ENCODE data around the gene ATXN7L1. TPM values are rescaled to one million over a fixed set of nuclear protein-coding genes. Genes with fewer than 3 reads are reported as not detected.

Gene ATXN7L1
- total RNA-seq, 1 donor from 2014 or later, result 16.0 TPM

GRCh38 chr7:105680505-105681187 is 195.8 kb downstream of the ATXN7L1 start:
- Mint-ChIP-seq H3K9me3 (no peaks in the 10 kb centered on the region), H3K4me3 (no peak overlapping the region), H3K4me1 (ENCODE audit: unreplicated experiment) (no peaks in the 10 kb centered on the region), H3K36me3 (peaks cover 5% of the 10 kb centered on the region), H3K27ac (no peak overlapping the region), H3K27me3 (no peaks in the 10 kb centered on the region)
- TF ChIP-seq, protein P1, sequence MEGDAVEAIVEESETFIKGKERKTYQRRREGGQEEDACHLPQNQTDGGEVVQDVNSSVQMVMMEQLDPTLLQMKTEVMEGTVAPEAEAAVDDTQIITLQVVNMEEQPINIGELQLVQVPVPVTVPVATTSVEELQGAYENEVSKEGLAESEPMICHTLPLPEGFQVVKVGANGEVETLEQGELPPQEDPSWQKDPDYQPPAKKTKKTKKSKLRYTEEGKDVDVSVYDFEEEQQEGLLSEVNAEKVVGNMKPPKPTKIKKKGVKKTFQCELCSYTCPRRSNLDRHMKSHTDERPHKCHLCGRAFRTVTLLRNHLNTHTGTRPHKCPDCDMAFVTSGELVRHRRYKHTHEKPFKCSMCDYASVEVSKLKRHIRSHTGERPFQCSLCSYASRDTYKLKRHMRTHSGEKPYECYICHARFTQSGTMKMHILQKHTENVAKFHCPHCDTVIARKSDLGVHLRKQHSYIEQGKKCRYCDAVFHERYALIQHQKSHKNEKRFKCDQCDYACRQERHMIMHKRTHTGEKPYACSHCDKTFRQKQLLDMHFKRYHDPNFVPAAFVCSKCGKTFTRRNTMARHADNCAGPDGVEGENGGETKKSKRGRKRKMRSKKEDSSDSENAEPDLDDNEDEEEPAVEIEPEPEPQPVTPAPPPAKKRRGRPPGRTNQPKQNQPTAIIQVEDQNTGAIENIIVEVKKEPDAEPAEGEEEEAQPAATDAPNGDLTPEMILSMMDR (conservative IDR thresholded peaks at IDR 0.05), result no peak
- DNase-seq (ENCODE audit: extremely low spot score, unreplicated experiment), result no peak

GRCh38 chr7:105678811-105679495 is 197.4 kb downstream of the ATXN7L1 start:
- Mint-ChIP-seq H3K36me3 (peaks cover 5% of the 10 kb centered on the region), H3K4me1 (ENCODE audit: unreplicated experiment) (no peaks in the 10 kb centered on the region), H3K9me3 (no peaks in the 10 kb centered on the region), H3K27me3 (no peaks in the 10 kb centered on the region), H3K4me3 (no peak overlapping the region), H3K27ac (no peak overlapping the region)
- TF ChIP-seq, protein P1 (conservative IDR thresholded peaks at IDR 0.05), result no peak
- no peak for DNase-seq (ENCODE audit: extremely low spot score, unreplicated experiment)

DNA sequence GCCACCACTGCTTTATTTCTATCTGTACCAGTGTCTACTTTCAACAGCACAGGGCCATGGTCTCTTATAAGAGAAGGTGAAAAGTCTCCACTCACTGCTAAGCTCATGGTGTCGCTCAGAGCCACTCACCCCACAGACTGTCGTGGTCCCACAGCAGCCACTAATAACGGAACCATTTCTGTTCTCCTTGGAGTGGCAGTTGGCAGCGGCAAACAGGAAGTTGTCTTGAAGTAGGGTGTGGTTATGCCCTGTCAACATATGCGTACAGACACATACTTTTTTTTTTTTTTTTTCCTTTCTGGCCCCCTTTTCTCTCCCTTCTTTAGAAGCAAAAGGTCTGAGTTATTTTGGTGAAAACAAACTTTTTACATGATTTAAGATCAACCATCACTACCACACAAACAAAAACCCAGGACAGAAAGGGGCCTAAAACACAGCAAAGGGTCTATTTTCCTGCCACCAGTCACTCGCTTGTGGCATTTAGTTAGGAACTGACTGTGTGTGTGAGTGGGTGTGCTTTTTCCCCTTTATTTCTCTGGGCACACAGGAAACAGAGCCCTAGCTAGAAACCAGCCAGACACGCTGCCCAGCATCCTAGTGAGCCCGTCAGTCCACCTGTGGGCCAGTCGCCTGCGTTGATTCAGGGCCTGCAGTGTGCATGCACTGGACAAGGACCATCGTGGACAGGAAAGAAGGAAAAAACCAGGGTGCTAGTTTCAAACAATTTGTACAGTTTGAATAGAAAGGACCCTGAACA is 198.4 kb downstream of the ATXN7L1 start:
- Mint-ChIP-seq H3K4me1 (ENCODE audit: unreplicated experiment) (no peaks in the 10 kb centered on the region), H3K27ac (peak overlapping the region; percentile 18), H3K27me3 (no peaks in the 10 kb centered on the region), H3K4me3 (no peak overlapping the region), H3K36me3 (peaks cover 5% of the 10 kb centered on the region), H3K9me3 (no peaks in the 10 kb centered on the region)
- TF ChIP-seq, protein P1 (conservative IDR thresholded peaks at IDR 0.05), result no peak
- DNase-seq (ENCODE audit: extremely low spot score, unreplicated experiment), result no peak

DNA sequence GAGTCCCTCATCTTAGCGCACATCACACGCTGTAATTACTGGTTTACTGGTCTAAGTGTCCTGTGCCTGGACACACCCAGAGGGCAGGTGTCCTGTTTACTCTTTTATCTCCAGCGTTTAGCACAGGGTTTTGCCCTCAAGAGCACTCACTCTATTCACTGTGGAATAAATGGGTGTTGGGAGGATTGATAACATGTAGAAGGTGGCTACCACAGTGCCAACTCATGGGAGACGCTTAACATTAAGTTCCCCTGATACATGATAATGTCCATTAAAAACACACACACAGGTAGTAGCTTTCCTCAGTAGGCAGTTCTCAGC is 199.0 kb downstream of the ATXN7L1 start:
- no peaks in the 10 kb centered on the region for H3K27me3 Mint-ChIP-seq
- no peaks in the 10 kb centered on the region for H3K4me1 Mint-ChIP-seq (ENCODE audit: unreplicated experiment)
- H3K27ac Mint-ChIP-seq, result no peak overlapping the region
- H3K9me3 Mint-ChIP-seq, result no peaks in the 10 kb centered on the region
- TF ChIP-seq, protein P1 (conservative IDR thresholded peaks at IDR 0.05), result no peak
- H3K36me3 Mint-ChIP-seq, result peaks cover 5% of the 10 kb centered on the region
- DNase-seq (ENCODE audit: extremely low spot score, unreplicated experiment), result no peak
- no peak overlapping the region for H3K4me3 Mint-ChIP-seq

- Mint-ChIP-seq H3K27me3 (no peaks in the 10 kb centered on the region), H3K9me3 (no peaks in the 10 kb centered on the region), H3K27ac (no peak overlapping the region), H3K4me3 (no peak overlapping the region), H3K4me1 (ENCODE audit: unreplicated experiment) (no peaks in the 10 kb centered on the region), H3K36me3 (no peaks in the 10 kb centered on the region)
- no peak for DNase-seq (ENCODE audit: extremely low spot score, unreplicated experiment)
- TF ChIP-seq, protein P1 (conservative IDR thresholded peaks at IDR 0.05), result no peak
Observed at GRCh38 chr7:105675934-105676371, 200.4 kb downstream of the ATXN7L1 start.

All from type B pancreatic cell (in vitro differentiated cells).